ENCODE results near the gene PACRG.

PACRG gene

DNA sequence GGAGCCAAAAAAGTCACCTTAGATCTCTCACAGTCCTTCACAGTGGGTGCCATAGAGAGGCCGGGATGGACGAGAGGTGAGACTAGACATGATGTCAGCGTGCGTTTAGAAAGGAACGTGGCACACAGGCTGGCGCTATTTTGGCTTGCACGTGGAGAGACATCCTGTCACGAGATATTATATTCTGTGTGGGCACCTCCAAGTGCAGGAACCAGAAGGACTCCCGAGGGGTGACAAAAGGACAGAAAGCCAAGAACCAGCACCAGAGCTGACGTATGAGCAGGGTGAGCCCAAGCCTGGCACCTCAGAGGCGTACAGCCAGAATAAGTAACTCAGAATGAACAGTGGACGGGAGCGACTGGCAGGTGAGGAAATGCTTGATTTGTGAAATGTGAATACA lies 636.9 kb downstream of the PACRG start:
- no peaks in the 10 kb centered on the region for H3F3A ChIP-seq (ENCODE audit: insufficient read depth)
- H3K27ac ChIP-seq (ENCODE audit: low read depth, low read length): no peak overlapping the region
- no peak overlapping the region for H2AFZ ChIP-seq (ENCODE audit: low read depth, low read length, severe bottlenecking)
- H3K9ac ChIP-seq (ENCODE audit: low read length): no peak overlapping the region
- H3K9me2 ChIP-seq (replicated peaks; ENCODE audit: insufficient read depth, low read length): no peaks in the 10 kb centered on the region
- no peak overlapping the region for H3K4me3 ChIP-seq (ENCODE audit: insufficient read depth, low read length, poor library complexity, severe bottlenecking)
- H3K4me2 ChIP-seq (ENCODE audit: low read depth, low read length, poor library complexity, severe bottlenecking): no peak overlapping the region
- H4K20me1 ChIP-seq (ENCODE audit: low read depth, low read length): no peaks in the 10 kb centered on the region
- H3K79me2 ChIP-seq (ENCODE audit: insufficient read depth, low read length): no peaks in the 10 kb centered on the region
- TF ChIP-seq, protein P1, sequence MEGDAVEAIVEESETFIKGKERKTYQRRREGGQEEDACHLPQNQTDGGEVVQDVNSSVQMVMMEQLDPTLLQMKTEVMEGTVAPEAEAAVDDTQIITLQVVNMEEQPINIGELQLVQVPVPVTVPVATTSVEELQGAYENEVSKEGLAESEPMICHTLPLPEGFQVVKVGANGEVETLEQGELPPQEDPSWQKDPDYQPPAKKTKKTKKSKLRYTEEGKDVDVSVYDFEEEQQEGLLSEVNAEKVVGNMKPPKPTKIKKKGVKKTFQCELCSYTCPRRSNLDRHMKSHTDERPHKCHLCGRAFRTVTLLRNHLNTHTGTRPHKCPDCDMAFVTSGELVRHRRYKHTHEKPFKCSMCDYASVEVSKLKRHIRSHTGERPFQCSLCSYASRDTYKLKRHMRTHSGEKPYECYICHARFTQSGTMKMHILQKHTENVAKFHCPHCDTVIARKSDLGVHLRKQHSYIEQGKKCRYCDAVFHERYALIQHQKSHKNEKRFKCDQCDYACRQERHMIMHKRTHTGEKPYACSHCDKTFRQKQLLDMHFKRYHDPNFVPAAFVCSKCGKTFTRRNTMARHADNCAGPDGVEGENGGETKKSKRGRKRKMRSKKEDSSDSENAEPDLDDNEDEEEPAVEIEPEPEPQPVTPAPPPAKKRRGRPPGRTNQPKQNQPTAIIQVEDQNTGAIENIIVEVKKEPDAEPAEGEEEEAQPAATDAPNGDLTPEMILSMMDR (IDR thresholded peaks at IDR 0.05; ENCODE audit: insufficient read depth, low read length, poor library complexity, severe bottlenecking): no peak
- TF ChIP-seq EZH2phosphoT487 (conservative IDR thresholded peaks at IDR 0.05; ENCODE audit: low read length): no peak
- H3K36me3 ChIP-seq (ENCODE audit: low read length): no peaks in the 10 kb centered on the region
- H3K27me3 ChIP-seq (ENCODE audit: low read length): no peaks in the 10 kb centered on the region
- no peaks in the 10 kb centered on the region for H3K9me3 ChIP-seq (ENCODE audit: insufficient read depth, low read length)
